Esophagus squamous epithelium (tissue), 5 donors: Measurements from ENCODE around the gene LGALS1. TPM values are rescaled to one million over a fixed set of nuclear protein-coding genes. Genes with fewer than 3 reads are reported as not detected.

Experiments
- DNase-seq: peaks from one replicate; lab custom pipeline; 2025; lab: John Stamatoyannopoulos, UW
- H3K27ac ChIP-seq, 4 donors: fragments of 200-600 bp; sonication (generic); one replicate each; pipeline ENCODE4 v1.5.1; 2016 to 2019; ENCODE audit warnings: mild to moderate bottlenecking in 1 of 4
- H3K27me3 ChIP-seq, 4 donors: fragments of 200-600 bp; sonication (generic); 1 replicate in 3 of 4; 2 replicates in 1 of 4; pipeline versions ENCODE4 v1.5.1 to v1.6.0; 2017 to 2021; ENCODE audit warnings: antibody characterized with exemption in 1 of 4
- H3K36me3 ChIP-seq, 3 donors: fragments of 200-600 bp; sonication (generic); one replicate each; pipeline ENCODE4 v1.5.1; 2016 to 2019
- H3K4me1 ChIP-seq, 3 donors: fragments of 200-600 bp; sonication (generic); one replicate each; pipeline ENCODE4 v1.5.1; 2017 to 2019
- H3K4me3 ChIP-seq, 4 donors: fragments of 200-600 bp; sonication (generic); 1 replicate in 3 of 4; 2 replicates in 1 of 4; pipeline ENCODE4 v1.5.1; 2016 to 2019; ENCODE audit warnings: mild to moderate bottlenecking in 2 of 4, moderate library complexity in 1 of 4
- H3K9me3 ChIP-seq, 3 donors: fragments of 200-600 bp; sonication (generic); one replicate each; pipeline ENCODE4 v1.5.1; 2016 to 2019
- CTCF ChIP-seq, 6 experiments: fragments of 450-650 bp in 4 of 6; fragments of 200-600 bp in 2 of 6; sonication (generic) in 2 of 6; IDR thresholded peaks; one replicate each; pipeline ENCODE4 v1.5.1; 2016 to 2019; ENCODE audit warnings: antibody characterized with exemption in 6 of 6, mild to moderate bottlenecking in 4 of 6, moderate library complexity in 4 of 6
- POLR2A ChIP-seq, 4 donors: fragments of 450-650 bp; IDR thresholded peaks; one replicate each; pipeline ENCODE4 v1.6.1; 2017; ENCODE audit warnings: antibody characterized with exemption in 4 of 4, mild to moderate bottlenecking in 4 of 4, moderate library complexity in 3 of 4
- WGBS, 2 donors: methylation state at CpG; one replicate each; pipeline ENCODE4 v1.1.5; 2018; 5-methylcytosine and 5-hydroxymethylcytosine counted together
- intact Hi-C: fragments of 100-400 bp; cut with DNase I; formaldehyde crosslinking; loops from one replicate; pipeline ENCODE4 v1.15.0; 2022
- total RNA-seq, 4 donors: library from RNA; depleted of rRNA; stranded (reverse); fragments of >200 nt; gene quantifications; one replicate each; pipeline ENCODE4 v1.1.0, GENCODE V29; 2016
- donor health status: DM: yes; HTN: yes; CAD: no.

LGALS1 gene
- total RNA-seq, 4 donors from 2014 or later, result 25.4 to 261 (median 92.3) TPM

GRCh38 chr22:37681001-37681424 lies 5.6 kb downstream of the LGALS1 start:
- intact Hi-C loops, result loop anchor here (5.0 kb wide), 1 partner anchor 39 kb away; no protein-coding TSS in a partner anchor
- Histone ChIP-seq H3K36me3 (peaks cover 0 to 6% (median 0%) of the 10 kb centered on the region in 3 donors), H3K4me1 (peaks cover 18 to 67% (median 30%) of the 10 kb centered on the region in 3 donors), H3K4me3 (no peak overlapping the region), H3K27me3 (no peaks in the 10 kb centered on the region), H3K27ac (no peak overlapping the region), H3K9me3 (no peaks in the 10 kb centered on the region)
- 65% methylated on average over 2 of the region's 2 CpGs; no CpG with 5 or more reads in 1 of the 2 donors for WGBS, 2 donors
- DNase-seq, result no peak
- TF ChIP-seq CTCF (IDR thresholded peaks at IDR 0.05), result no peak
- TF ChIP-seq POLR2A (IDR thresholded peaks at IDR 0.05), result no peak

- TF ChIP-seq POLR2A (IDR thresholded peaks at IDR 0.05) (no peak), CTCF (IDR thresholded peaks at IDR 0.05) (peak; percentile 76 to 93 (median 85))
- Histone ChIP-seq H3K4me3 (no peak overlapping the region), H3K27me3 (no peaks in the 10 kb centered on the region), H3K9me3 (no peaks in the 10 kb centered on the region), H3K4me1 (peaks cover 14 to 62% (median 26%) of the 10 kb centered on the region in 3 donors), H3K27ac (no peak overlapping the region), H3K36me3 (peaks cover 0 to 6% (median 0%) of the 10 kb centered on the region in 3 donors)
- intact Hi-C loops, result loop anchor here (5.0 kb wide), 1 partner anchor 39 kb away; no protein-coding TSS in a partner anchor
- no peak for DNase-seq
- 6 to 21% methylated on average over 2 to 3 of the region's 6 CpGs for WGBS, 2 donors
These were observed 6.2 kb downstream of the LGALS1 start for GRCh38 chr22:37681556-37682049.

- Histone ChIP-seq H3K4me3 (no peak overlapping the region), H3K27ac (peak overlapping the region; percentile 68 to 97 (median 92)), H3K4me1 (peaks cover 25 to 70% (median 36%) of the 10 kb centered on the region in 3 donors), H3K27me3 (no peaks in the 10 kb centered on the region), H3K36me3 (peaks cover 8 to 23% (median 9%) of the 10 kb centered on the region in 3 donors), H3K9me3 (no peaks in the 10 kb centered on the region)
- TF ChIP-seq CTCF (IDR thresholded peaks at IDR 0.05) (no peak), POLR2A (IDR thresholded peaks at IDR 0.05) (no peak)
- DNase-seq, result no peak
- intact Hi-C loops, result loop anchor here (5.0 kb wide), 1 partner anchor 43 kb away; no protein-coding TSS in a partner anchor
- 26 to 55% methylated on average over 11 to 16 of the region's 16 CpGs for WGBS, 2 donors
These were observed 9.6 kb downstream of the LGALS1 start for GRCh38 chr22:37684803-37685615.

- H3K27me3 ChIP-seq, result no peaks in the 10 kb centered on the region
- peak within 1 kb of the TSS; percentile 70 to 95 (median 86) for H3K4me3 ChIP-seq
- peak in 1 of 6 experiments; percentile 38 for TF ChIP-seq CTCF (IDR thresholded peaks at IDR 0.05)
- peak in 2 of 4 donors; percentile 52 to 66 for TF ChIP-seq POLR2A (IDR thresholded peaks at IDR 0.05)
- H3K9me3 ChIP-seq, result no peaks in the 10 kb centered on the region
- intact Hi-C loops, result no loop called here
- WGBS, 2 donors, result 1 to 2% methylated on average over 34 to 48 of the region's 62 CpGs
- peaks cover 14 to 36% (median 21%) of the 10 kb centered on the region in 3 donors for H3K36me3 ChIP-seq
- no peak for DNase-seq
- H3K27ac ChIP-seq, result peak within 1 kb of the TSS; percentile 92 to 97 (median 93)
- H3K4me1 ChIP-seq, result peaks cover 30 to 77% (median 40%) of the 10 kb centered on the region in 3 donors
These were observed 10.9 kb downstream of the LGALS1 start, which contains the start of gene NOL12 for GRCh38 chr22:37686002-37686982. Gene NOL12, plus strand, starts transcription at chr22:37686343. Its CDS starts 50 bp downstream, at chr22:37686393.
